ENCODE measurements around the gene KY.

DNA sequence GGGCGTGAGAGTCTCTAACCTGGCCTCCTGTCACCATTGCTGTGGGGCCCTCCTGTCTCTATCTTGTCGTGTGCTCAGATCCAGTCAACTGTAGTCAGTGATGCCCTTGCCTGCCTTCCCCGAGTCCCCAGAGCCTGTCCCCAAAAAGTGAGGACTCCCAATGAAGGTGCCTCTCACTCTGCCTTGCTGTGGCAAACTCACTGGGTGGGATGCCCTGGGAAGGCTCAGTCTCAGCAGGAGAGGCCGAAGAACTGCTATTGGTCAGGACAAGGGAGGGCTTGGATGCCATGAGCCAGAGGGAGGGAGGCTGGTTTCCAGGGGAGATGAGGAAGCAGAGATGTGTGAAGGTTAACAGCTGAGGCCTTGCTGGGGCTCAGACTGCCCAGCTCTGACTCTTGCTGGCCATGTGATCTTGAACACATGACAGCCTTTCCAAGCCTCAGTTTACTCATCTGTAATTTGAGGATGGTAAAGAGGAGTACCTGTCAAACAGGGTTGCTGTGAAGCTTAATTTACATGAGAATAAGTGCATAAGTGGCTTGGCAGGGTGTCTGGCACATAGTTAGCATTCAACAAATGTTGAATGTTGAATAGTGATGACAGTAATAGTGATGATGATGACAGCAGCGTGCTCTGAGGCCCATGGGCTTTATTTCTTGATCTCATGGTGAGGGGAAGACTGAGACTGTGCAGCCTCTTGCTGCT is 8.2 kb downstream of the KY start:
- TF ChIP-seq CTCF (conservative IDR thresholded peaks at IDR 0.05), result no peak
- TF ChIP-seq ZFX (IDR thresholded peaks at IDR 0.05), result no peak; the same call in 1 of the 2 replicates
